ENCODE results near the gene GMCL1.
"Not testable (repeated sequence)": the region's sequence is repeated elsewhere in the genome, so short reads cannot be mapped to it uniquely, and the experiment has no call there.

GMCL1 gene

DNA sequence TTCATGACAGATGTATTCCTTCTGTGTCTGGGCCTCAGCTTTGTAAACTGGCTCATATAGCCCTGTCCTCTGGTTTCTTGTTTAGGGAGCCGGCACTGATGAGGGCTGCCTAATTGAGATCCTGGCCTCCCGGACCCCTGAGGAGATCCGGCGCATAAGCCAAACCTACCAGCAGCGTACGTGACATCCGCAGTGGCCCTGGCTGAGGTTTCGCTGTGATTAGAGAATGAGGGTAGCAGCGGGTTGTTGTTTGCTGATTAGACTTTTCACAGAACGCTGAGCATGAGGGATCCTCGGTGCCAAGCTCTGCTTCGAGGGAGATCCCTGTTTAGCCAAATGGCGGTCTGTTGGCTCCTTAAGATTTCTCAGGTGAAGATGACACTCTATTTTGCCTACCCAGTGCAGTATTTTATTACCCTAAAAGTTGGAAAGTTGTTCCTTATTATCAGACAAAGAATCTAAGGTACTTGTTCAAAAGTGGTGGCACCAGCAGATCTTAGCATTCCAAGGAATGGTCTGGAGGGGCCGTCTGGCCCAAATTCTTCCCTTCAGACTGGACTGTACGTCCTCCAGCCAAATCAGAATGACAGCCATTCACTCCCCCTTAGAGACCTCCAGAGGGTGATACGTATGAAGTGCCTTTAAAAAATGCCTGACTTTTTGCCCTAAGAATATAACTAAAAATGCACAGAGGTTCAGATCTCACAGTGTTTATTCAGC lies 21.5 kb upstream of the GMCL1 start:
- DNase-seq (ENCODE audit: low spot score), result no peak

DNA sequence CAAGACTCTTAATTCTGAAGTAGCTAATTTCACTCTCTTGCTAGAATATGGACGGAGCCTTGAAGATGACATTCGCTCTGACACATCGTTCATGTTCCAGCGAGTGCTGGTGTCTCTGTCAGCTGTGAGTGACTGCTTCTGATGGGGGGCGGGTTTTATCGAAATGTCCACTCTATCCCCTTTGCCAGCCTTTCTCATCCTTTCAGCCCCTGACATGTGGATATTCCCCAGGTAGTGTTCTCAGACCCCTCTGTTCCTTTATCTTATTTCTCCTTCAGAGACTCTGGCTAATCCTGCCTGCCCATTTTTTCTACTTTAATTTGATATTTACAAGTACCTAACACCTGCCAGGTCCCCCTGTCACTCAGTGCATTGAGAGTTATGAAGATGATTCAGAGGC lies 18.9 kb upstream of the GMCL1 start:
- no peak for DNase-seq (ENCODE audit: low spot score)

DNA sequence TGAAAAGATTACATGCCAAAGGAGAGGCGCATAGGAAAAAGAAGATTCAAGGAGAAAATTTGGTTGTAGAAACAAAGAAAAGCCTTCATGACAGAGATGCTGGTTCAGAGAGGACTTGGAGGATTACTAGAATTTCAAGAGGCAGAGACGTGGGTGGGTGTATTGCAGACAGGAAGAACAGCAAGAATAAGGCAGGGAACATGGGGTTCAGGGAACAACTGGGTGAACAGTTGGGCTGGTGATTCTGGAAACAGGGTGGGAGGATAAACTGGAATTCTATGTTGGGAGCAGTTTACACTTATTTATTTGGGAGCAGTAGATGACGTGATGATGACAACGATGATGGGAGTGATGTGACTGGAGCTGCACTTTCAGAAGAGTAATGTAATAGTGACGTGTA lies 18.4 kb upstream of the GMCL1 start:
- DNase-seq (ENCODE audit: low spot score), result no peak

DNA sequence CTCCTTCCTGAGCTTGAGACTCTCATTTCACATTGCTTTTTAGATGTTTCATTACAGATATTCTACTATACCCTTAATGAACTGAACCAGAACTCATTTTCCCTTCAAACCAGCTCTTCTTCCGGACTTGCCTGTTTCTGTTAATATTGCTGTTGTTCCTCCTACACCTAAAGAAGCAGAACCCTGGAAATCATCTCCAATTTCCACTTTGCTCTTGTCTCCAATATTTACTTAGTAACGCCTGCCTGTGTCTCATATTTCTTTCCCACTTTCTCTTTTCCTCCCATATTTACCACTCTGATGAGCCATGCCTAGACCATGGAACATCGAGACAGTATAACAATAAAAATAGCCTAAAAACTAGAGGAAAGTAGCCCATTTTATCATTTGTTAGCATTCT lies 17.9 kb upstream of the GMCL1 start:
- no peak for DNase-seq (ENCODE audit: low spot score)

DNA sequence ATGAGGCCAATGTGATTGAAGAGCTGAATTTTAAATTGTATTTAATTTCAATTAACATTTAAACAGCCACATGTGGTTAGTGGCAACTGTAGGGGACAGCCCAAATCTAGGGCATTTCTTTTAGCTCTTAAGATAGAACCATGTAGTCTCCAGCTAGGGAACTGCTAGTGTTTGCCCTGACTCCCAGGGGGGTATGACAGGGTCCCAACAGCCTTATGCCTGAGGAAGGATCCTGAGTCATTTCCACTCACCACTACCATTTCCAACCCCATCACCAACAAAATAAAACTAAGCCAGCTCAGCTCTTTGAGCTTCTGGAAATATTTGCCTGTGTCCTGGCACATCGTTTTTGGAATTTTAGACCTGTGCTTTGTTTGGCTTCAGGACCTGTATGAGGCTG lies 13.7 kb upstream of the GMCL1 start:
- no peak for DNase-seq (ENCODE audit: low spot score)

DNA sequence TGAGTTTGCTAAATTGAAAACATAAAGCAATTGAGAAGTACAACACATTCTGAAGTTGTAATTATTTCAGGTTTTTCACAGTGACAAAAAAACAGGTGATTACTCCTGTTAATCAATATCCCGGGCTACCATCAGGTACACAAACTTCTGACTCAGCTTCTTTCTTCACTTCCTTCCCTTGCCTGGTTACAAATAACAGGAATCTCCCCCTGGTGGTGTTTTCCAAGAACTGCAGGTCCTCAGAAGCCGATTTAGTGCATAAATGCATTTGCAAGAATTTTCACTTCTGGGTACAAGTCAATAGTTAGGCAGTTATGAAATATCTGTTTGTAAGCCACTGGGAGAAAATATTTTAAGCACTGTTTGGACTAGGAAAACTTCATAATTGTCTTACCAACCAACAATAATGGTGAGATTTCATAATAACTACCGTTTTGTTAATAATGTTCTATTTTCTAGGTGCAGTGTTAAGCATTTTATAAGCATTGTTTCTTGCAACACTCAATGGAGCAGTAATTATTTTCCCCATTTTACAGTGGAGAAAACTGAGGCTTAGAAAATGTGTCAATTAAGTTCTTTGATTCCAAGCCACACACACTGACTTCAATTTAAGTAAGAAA lies 12.4 kb upstream of the GMCL1 start:
- DNase-seq (ENCODE audit: low spot score), result peak; percentile 63

DNA sequence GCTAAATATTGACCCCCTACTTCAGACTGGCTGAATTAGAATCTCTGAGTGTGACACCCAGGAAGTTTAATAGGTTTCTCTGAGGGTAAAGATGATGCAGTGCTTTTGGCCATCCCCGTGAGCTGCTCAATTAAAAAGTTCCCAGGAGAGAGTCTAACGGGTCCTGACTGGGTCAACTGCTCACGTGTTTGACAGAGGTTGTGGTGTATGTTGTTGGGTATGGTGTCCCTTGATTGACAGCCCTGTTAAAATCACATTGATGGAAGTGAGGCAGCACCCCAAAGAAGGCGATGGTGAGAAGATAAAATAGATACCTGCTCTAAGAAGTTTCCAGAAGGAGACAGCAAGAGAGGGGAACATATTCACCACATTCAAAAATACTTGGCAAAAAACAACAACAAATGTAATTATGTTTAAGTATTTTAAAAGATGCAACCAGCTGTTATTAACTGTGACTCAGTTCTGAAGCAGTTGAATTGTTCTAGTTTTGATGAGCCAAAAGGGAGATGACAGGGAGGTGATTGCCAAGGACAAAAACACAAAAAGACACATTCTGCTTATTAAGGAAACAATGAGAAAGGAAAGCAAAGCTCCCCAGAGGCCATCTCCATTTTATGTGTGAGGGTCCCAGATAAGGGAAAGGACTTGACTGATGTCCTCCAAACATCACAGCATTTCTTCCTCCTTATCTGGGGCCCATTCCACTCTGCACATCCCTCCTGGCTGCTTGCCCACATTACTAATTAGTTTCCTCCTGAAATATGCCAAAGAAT lies 11.5 kb upstream of the GMCL1 start:
- DNase-seq (ENCODE audit: low spot score), result peak; percentile 6

DNA sequence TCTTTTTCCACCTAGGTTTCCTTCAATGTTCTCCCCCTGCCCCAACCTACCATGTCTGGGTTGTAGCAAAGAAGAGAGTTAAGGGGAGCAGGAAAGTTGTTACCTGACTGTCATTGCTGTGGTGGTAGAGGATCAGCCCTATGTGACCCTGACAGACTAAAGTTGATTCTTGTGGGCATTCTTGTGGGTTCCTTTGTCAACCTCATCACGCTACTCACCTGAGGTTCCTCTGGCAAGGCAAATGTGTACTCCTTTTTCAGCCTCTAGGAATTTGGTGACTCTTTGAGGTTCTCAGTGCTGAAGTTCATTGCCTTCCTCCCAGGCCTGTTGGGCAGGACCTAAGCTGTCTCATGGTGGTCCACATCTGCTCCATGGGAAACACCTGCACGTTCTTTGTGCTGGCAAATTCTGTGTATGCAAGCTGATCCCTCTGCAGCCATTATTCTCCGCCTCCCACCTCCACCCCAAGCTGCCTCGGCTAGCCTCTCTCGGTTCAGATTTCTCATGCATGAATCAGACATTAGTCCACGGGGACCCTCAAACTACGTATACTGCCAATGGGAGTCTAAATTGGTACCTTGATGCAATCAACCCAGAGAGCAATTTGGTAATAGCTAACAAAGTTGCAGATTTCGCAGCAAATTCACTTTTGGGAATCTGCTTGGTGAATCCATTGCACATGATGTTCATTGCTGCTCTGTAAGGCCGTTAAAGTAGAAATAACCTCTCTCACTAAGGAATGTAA lies 1.5 kb upstream of the GMCL1 start:
- no peak for DNase-seq (ENCODE audit: low spot score)

DNA sequence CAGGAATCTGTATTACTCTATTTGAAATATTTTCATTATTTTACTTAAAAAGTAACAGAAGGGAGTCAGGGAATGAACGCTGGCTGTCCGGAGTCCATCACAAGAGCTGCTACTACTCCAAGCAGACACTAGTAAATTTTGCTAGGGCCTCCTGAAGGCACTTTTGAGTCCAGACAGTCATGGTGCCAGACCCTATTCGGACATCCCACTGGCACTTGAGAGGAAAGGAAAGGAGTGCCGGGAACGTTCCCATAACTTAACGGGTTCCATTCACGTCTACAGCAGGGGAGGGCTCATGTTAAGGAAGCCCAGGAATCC lies 563 bp upstream of the GMCL1 start:
- DNase-seq (ENCODE audit: low spot score), result no peak

DNA sequence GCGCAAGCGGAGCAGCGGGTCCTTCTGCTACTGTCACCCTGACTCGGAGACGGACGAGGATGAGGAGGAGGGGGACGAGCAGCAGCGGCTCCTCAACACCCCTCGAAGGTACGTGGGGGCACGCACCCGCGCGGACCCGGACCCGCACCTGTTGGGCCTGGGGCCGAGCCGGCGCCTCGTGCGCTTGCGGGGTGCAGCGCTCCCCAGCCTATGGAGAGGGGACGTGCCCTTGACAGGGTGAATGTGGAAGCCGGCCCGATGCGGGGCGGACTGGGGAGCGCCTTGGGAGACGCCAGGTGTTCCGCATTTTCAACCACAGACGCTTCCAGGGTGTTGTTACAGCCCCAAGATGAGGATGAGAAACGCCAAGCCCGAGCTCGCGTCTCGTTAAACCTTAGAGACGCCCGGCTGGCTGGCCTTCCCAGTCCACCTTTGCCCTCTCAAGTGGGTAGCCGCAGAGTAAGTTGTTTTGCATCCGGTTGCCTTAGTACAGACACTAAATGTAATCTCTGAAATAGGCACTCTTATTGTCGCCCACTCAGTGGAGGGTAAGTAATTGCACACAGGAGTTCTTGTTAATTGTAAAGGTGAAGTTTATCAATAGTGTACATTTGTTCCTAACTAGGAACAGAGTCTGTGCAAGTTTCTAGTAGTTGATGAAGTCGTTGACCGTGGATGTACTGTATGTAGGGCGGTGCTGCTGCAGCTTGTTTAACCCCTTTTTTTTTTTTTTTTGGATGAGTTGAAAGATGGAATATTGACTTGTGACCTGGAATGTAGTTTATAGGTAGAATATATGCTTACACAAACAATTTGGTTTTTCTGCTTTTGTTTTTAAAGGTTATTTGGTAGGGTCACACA lies 815 bp downstream of the GMCL1 start:
- peak; percentile 40 for DNase-seq (ENCODE audit: low spot score)

DNA sequence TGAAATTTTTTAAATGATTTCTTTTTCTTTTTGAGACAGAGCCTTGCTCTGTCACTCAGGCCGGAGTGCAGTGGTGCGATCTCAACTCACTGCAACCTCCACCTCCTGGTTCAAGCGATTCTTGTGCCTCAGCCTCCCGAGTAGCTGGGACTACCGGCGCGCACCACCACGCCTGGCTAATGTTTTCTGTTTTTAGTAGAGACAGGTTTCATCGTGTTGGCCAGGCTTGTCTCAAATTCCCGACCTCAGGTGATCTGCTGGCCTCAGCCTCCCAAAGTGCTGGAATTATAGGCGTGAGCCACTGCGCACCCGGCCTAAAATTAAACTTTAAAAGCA lies 1.4 kb downstream of the GMCL1 start:
- not testable (repeated sequence) for DNase-seq (ENCODE audit: low spot score)

DNA sequence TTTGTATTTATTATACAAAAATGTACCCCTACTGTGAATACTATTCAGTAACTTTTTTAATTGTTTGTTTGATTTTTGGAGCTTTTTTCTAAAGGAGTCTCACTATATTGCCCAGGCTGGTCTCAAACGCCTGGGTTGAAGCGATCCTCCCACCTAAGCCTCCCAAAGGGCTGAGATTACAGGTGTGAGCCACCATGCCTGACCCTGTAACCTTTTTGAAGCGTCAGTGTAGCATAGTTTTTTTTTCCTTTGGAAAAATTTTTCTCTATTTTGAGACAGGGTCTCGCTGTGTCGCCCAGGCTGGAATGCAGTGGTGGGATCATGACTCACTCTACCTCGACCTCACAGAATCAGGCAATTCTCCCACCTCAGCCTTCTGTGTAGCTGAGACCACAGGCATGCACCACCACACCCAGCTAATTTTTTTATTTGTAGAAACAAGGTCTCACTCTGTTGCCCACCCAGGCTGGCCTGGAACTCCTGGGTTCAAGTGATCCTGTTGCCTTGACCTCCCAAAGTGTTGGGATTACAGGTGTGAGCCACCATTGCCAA lies 2.0 kb downstream of the GMCL1 start:
- no peak for DNase-seq (ENCODE audit: low spot score)

DNA sequence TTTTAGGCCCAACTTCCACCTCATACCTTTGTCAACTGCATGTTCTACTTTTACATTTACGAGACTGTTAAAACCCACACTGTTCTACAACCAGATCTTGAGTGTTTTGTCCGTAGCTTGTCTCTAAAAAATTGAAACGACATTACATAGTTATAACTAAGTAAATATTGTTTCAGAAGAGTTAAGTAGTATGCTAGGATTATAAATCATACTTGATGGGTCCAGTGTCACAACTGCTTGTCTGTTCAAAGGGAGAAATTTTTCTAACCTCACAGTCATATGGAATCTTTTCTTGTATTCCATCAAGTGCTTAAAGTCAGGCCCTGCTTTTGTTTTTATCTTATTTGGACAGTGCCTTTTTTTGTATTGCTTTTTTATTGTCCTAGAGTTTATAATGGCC lies 4.3 kb downstream of the GMCL1 start:
- DNase-seq (ENCODE audit: low spot score), result no peak

DNA sequence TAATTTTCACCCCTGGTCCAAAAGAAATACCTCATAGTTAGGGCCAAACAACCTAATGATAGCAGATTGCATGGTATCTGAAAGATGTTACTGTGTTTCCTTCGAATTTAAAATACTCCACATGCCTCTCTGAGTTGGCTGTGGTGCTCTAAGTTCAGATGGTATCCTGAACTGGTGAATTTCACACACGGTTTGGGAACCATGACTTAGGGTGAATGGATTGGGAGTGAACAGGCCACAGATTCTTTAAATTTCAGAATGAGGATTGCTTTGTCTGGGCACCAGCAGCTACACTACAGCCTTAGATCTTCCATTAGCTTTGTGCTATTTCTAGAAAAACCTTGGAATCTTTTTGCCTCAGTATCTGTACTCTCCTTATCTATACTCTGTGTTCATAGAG lies 6.2 kb downstream of the GMCL1 start:
- DNase-seq (ENCODE audit: low spot score), result no peak

DNA sequence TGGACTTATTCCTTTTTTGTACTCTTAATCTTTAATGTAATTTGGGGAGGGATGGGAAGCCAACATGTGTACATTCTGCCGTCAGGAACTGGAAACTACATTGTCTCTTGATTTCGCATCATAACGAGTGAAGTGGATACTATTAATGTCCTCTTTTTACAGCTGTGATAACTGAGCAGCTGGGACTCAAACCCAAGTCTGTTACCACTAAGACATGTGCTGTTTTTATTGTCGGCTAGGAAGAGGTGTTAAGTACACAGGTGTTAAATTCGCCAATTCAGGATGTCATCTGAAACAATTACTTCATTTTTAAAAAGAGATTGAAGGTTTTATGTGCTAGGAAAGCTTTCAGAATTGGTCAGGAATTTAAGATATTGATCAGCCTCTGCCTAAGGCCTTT lies 6.9 kb downstream of the GMCL1 start:
- DNase-seq (ENCODE audit: low spot score), result no peak

DNA sequence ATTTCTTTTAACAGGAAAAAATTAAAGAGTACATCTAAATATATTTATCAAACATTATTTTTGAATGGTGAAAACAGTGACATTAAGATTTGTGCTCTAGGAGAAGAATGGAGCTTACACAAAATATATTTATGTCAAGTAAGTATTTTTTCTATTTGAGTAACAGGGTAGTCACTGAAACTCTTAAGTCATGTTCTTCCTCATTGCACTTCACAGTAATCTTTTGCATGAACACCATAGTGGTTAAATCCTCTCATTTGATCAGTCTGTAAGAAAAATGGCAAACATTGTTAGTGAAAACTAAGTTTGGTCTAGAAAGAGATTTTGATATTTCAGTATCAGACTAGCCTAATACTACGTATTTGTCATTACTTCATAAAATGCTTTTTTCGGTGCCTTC lies 8.1 kb downstream of the GMCL1 start:
- DNase-seq (ENCODE audit: low spot score), result no peak

DNA sequence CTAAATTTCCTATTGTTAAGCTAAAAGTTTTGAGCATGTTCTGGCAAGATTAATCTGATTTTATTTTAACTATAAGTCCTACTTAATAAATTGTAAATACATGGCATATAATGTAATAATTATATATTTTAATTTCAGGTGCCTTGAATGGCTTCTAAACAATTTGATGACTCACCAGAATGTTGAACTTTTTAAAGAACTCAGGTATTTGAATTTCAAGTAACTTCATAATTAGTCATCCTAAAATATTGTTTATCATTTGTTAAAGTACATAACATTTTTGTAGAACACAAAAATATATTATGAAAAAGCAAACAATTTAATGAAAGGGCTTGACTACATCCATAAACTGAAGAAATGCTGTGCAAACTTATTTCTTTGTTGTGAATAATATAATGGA lies 14.5 kb downstream of the GMCL1 start:
- DNase-seq (ENCODE audit: low spot score), result no peak

DNA sequence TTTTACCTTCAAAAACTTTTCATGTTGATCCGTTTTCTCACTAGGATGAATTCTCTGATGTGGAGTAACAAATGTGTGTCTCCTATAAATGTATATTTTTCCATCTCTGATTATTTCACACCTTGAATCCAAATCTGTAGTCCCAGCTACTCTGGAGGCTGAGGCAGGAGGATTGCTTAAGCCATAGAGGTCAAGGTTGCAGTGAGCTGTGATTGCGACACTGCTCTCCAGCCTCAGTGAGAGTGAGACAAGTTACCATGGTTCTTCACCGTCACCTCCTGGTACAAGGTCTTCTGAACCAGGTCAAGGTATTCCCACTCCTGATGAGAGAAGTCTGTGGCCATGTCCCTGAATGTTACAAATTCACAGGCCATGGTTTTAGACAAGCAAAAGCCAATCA lies 15.1 kb downstream of the GMCL1 start:
- DNase-seq (ENCODE audit: low spot score), result no peak

DNA sequence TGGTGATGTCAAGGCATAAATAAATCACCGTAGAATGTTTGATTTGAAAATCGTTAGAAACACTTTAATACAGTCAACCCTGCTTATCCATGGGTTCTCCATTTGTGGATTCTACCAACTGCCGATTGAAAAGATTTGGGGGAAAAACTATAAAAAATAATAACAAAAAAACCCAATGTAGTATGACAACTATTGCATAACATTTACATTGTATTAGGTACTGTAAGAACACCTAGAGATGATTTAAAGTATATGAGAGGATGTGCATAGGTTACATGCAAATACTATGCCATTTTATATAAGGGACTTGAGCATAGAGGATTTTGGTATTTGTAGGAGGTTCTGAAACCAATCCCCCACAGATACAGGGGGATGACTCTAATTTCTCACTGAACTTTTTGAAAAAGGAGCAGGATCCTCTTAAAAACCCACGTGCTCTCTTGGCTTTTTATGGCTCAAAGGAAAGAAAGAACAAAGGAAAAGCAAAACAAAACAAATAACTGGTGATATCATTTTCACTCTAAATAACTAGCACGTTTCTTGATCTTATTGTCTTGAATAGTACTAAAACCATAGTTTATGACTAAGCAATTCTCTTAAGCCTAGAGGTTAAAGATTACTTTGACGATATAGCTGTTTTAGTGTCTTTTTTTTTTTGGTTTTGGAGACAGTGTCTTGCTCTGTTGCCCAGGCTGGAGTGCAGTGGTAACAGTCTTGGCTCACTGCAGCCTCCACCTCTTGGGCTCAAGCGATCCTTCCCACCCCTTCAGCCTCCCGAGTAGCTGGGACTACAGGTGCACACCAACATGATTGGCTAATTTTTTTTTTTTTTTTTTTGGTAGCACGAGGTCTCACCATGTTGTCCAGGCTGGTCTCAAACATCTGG lies 17.0 kb downstream of the GMCL1 start:
- DNase-seq (ENCODE audit: low spot score), result no peak

DNA sequence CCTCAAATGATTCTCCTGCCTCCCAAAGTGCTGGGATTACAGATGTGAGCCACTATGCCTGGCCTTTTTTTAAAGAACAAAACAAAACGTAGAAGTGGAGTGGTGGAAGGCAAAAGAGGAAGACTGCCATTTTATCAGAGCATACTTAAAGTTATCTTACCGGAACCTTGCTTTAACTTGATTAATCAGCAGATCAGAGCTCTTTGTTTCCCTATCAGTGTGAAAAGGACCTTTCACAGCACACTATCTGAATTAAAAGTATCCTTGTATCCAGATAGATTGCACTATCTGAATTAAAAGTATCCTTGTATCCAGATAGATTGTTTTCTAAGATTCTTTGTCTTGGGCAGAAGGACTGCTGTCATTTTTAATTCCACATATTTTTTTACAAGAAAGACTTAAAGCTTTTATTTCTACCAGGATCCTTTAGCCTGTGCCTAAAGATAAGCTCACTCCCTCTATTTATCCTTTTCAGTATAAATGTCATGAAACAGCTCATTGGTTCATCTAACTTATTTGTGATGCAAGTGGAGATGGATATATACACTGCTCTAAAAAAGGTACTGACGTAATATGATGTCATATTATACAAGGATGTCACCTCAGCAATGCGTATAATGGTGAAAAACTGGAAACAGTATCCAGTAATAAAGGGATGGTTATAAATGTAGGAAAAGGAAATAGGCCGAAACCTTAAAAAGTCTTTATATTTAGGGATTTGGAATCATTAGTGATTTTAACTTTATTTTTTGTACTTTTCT lies 17.8 kb downstream of the GMCL1 start:
- DNase-seq (ENCODE audit: low spot score), result no peak

Measured in GM03348 (cell line).